CD4-positive, alpha-beta memory T cell (primary cell): Measurements from ENCODE around the gene SHD. TPM values are rescaled to one million over a fixed set of nuclear protein-coding genes. Genes with fewer than 3 reads are reported as not detected.

ENCODE experiments used
- CTCF ChIA-PET: fragments of 350-600 bp; sonication (Branson Sonifier 250); formaldehyde crosslinking; loops from one replicate; lab custom pipeline; 2021; ENCODE audit warnings: inconsistent platforms; ENCODE audit not compliant: partially characterized antibody; lab: Charles Lee
- POLR2A ChIA-PET: fragments of 350-600 bp; sonication (Branson Sonifier 250); formaldehyde crosslinking; loops from one replicate; lab custom pipeline; 2021; ENCODE audit not compliant: partially characterized antibody; lab: Charles Lee
- DNase-seq, 5 donors: peaks; one replicate each; pipeline versions ENCODE4 v3.0.0 to v3.0.0-alpha.2; 2020 to 2022; ENCODE audit warnings: mixed read lengths in 1 of 5
- H3K27ac ChIP-seq: one replicate; pipeline ENCODE4 v1.7.0; 2013; ENCODE audit warnings: low read depth, low read length
- H3K27me3 ChIP-seq: 2 replicates; pipeline ENCODE4 v1.7.0; 2013; ENCODE audit warnings: mild to moderate bottlenecking, low read length, moderate library complexity; ENCODE audit not compliant: insufficient read depth
- H3K36me3 ChIP-seq: 2 replicates; pipeline ENCODE4 v1.7.0; 2013; ENCODE audit warnings: mild to moderate bottlenecking, low read length, moderate library complexity; ENCODE audit not compliant: insufficient read depth
- H3K4me1 ChIP-seq: 2 replicates; pipeline ENCODE4 v1.7.0; 2013; ENCODE audit warnings: mild to moderate bottlenecking, low read length, moderate library complexity; ENCODE audit not compliant: insufficient read depth
- H3K4me3 ChIP-seq, 2 donors: one replicate each; pipeline ENCODE4 v1.7.0; 2013; ENCODE audit warnings: low read length in 2 of 2, mild to moderate bottlenecking in 1 of 2
- H3K9me3 ChIP-seq, 2 donors: one replicate each; pipeline ENCODE4 v1.7.0; 2013; ENCODE audit warnings: low read length in 2 of 2, control low read depth in 1 of 2; ENCODE audit not compliant: control insufficient read depth in 1 of 2
- H3K27ac Mint-ChIP-seq, 7 donors: one replicate each; pipeline ENCODE4 v1.8.0; 2020 to 2021; ENCODE audit warnings: mixed read lengths in 7 of 7, mild to moderate bottlenecking in 6 of 7, inconsistent platforms in 3 of 7, moderate library complexity in 3 of 7
- H3K27me3 Mint-ChIP-seq, 2 donors: one replicate each; pipeline ENCODE4 v1.8.0; 2020 to 2021; ENCODE audit warnings: mixed read lengths in 2 of 2
- H3K36me3 Mint-ChIP-seq, 2 donors: one replicate each; pipeline ENCODE4 v1.8.0; 2020 to 2021; ENCODE audit warnings: mixed read lengths in 2 of 2, inconsistent platforms in 1 of 2, mild to moderate bottlenecking in 1 of 2
- H3K4me1 Mint-ChIP-seq, 4 donors: one replicate each; pipeline ENCODE4 v1.8.0; 2020 to 2021; ENCODE audit warnings: mixed read lengths in 4 of 4, mild to moderate bottlenecking in 1 of 4
- H3K4me3 Mint-ChIP-seq, 8 donors: one replicate each; pipeline ENCODE4 v1.8.0; 2020 to 2021; ENCODE audit warnings: mixed read lengths in 8 of 8, mild to moderate bottlenecking in 7 of 8, moderate library complexity in 6 of 8, inconsistent platforms in 3 of 8
- H3K9me3 Mint-ChIP-seq, 8 donors: one replicate each; pipeline ENCODE4 v1.8.0; 2020 to 2021; ENCODE audit warnings: mixed read lengths in 8 of 8, mild to moderate bottlenecking in 5 of 8, inconsistent platforms in 3 of 8, moderate library complexity in 1 of 8
- intact Hi-C: fragments of 100-400 bp; cut with micrococcal nuclease; formaldehyde crosslinking; loops from one replicate; pipeline ENCODE4 v1.15.1; 2023
- polyA plus RNA-seq, 2 donors: library from polyadenylated mRNA; unstranded; fragments of 300-500 nt; fragmentation: Illumina TruSeq; gene quantifications; one replicate each; pipeline ENCODE4 v1.2.3, GENCODE V29; 2021
- total RNA-seq, 2 experiments: library from RNA; stranded (reverse); gene quantifications; one replicate each; pipeline ENCODE4 v1.2.3, GENCODE V29; 2021

SHD gene
- total and polyA plus RNA-seq, 4 experiments from 2014 or later = 0.58 TPM; not detected in 3

- Mint-ChIP-seq H3K36me3 (peaks cover 26 to 37% of the 10 kb centered on the region in 2 donors), H3K27ac (peak within 1 kb of the TSS; percentile 97 to 100 (median 99)), H3K9me3 (peaks cover 0 to 12% (median 5%) of the 10 kb centered on the region in 8 donors), H3K27me3 (peaks cover 0 to 2% of the 10 kb centered on the region in 2 donors), H3K4me1 (peaks cover 6 to 31% (median 20%) of the 10 kb centered on the region in 4 donors), H3K4me3 (peak within 1 kb of the TSS; percentile 91 to 98 (median 96))
- peak within 1 kb of the TSS; percentile 88 to 89 for H3K4me3 ChIP-seq
- H3K36me3 ChIP-seq = peaks cover 38% of the 10 kb centered on the region
- H3K27ac ChIP-seq = peak within 1 kb of the TSS; percentile 99
- CTCF ChIA-PET = interaction anchor here (0.7 to 1.1 kb wide), 6 partner anchors 20 to 224 kb away, joined by 3 to 6 read pairs (median 3); partner anchors contain the start of gene SH3GL1
- H3K27me3 ChIP-seq = no peaks in the 10 kb centered on the region
- intact Hi-C loops = loop anchor here (1.0 kb wide), 7 partner anchors 65 to 240 kb away; partner anchors contain the start of genes ANKRD24, CHAF1A, MPND and PIAS4
- peaks cover 16% of the 10 kb centered on the region for H3K4me1 ChIP-seq
- POLR2A ChIA-PET = interaction anchor here (0.7 to 3.2 kb wide), 30 partner anchors 10 to 1406 kb away, joined by 3 to 36 read pairs (median 4); partner anchors contain the start of genes CHAF1A, DPP9, EEF2 and HDGFL2
- DNase-seq = peak; percentile 98 to 100 (median 99)
- H3K9me3 ChIP-seq = no peaks in the 10 kb centered on the region
Observed at GRCh38 chr19:4246767-4247593, 32.1 kb upstream of the SHD start, which contains the start of gene YJU2. Gene YJU2 (plus strand): TSS chr19:4247080. CDS start chr19:4247147, 67 bp downstream.

- Mint-ChIP-seq H3K27me3 (no peaks in the 10 kb centered on the region), H3K4me1 (peaks cover 0 to 4% (median 3%) of the 10 kb centered on the region in 4 donors), H3K9me3 (peaks cover 0 to 5% (median 0%) of the 10 kb centered on the region in 8 donors), H3K27ac (peak overlapping the region in 1 of 7 donors; percentile 38), H3K4me3 (no peak overlapping the region), H3K36me3 (peaks cover 46 to 61% of the 10 kb centered on the region in 2 donors)
- H3K36me3 ChIP-seq = peaks cover 46% of the 10 kb centered on the region
- no peak overlapping the region for H3K4me3 ChIP-seq
- no peaks in the 10 kb centered on the region for H3K9me3 ChIP-seq
- intact Hi-C loops = no loop called here
- ChIA-PET CTCF (interaction anchor here (1.4 kb wide), 1 partner anchor 10 kb away, joined by 10 read pairs; no protein-coding TSS in a partner anchor), POLR2A (no interaction called here)
- DNase-seq = no peak
- H3K4me1 ChIP-seq = no peaks in the 10 kb centered on the region
- no peaks in the 10 kb centered on the region for H3K27me3 ChIP-seq
- H3K27ac ChIP-seq = no peak overlapping the region
Observed at GRCh38 chr19:4256563-4256962, 22.5 kb upstream of the SHD start.

- no peaks in the 10 kb centered on the region for H3K9me3 ChIP-seq
- no peaks in the 10 kb centered on the region for H3K27me3 ChIP-seq
- peaks cover 45% of the 10 kb centered on the region for H3K36me3 ChIP-seq
- H3K27ac ChIP-seq = no peak overlapping the region
- peaks cover 46 to 60% of the 10 kb centered on the region in 2 donors for H3K36me3 Mint-ChIP-seq
- no peak overlapping the region for H3K4me3 ChIP-seq
- DNase-seq = no peak
- ChIA-PET POLR2A (no interaction called here), CTCF (interaction anchor here (1.4 kb wide), 1 partner anchor 10 kb away, joined by 10 read pairs; no protein-coding TSS in a partner anchor)
- H3K4me1 Mint-ChIP-seq = peaks cover 0 to 4% (median 3%) of the 10 kb centered on the region in 4 donors
- intact Hi-C loops = no loop called here
- H3K4me1 ChIP-seq = no peaks in the 10 kb centered on the region
- H3K9me3 Mint-ChIP-seq = peaks cover 0 to 5% (median 0%) of the 10 kb centered on the region in 8 donors
- H3K4me3 Mint-ChIP-seq = no peak overlapping the region
- no peaks in the 10 kb centered on the region for H3K27me3 Mint-ChIP-seq
- H3K27ac Mint-ChIP-seq = peak overlapping the region in 1 of 7 donors; percentile 38
Observed at GRCh38 chr19:4257025-4257424, 22.0 kb upstream of the SHD start.

- POLR2A ChIA-PET = no interaction called here
- H3K36me3 ChIP-seq = peaks cover 40% of the 10 kb centered on the region
- H3K4me1 Mint-ChIP-seq = peaks cover 0 to 5% (median 3%) of the 10 kb centered on the region in 4 donors
- intact Hi-C loops = no loop called here
- no peak overlapping the region for H3K4me3 ChIP-seq
- H3K36me3 Mint-ChIP-seq = peaks cover 39 to 56% of the 10 kb centered on the region in 2 donors
- H3K9me3 ChIP-seq = no peaks in the 10 kb centered on the region
- no peak overlapping the region for H3K27ac Mint-ChIP-seq
- H3K27ac ChIP-seq = no peak overlapping the region
- H3K27me3 Mint-ChIP-seq = no peaks in the 10 kb centered on the region
- no peak for DNase-seq
- no peaks in the 10 kb centered on the region for H3K4me1 ChIP-seq
- H3K4me3 Mint-ChIP-seq = no peak overlapping the region
- CTCF ChIA-PET = no interaction called here
- H3K9me3 Mint-ChIP-seq = peaks cover 0 to 3% (median 0%) of the 10 kb centered on the region in 8 donors
- no peaks in the 10 kb centered on the region for H3K27me3 ChIP-seq
Observed at GRCh38 chr19:4258181-4258580, 20.9 kb upstream of the SHD start.

GRCh38 chr19:4260613-4261191 lies 18.4 kb upstream of the SHD start:
- no peak overlapping the region for H3K4me3 Mint-ChIP-seq
- CTCF ChIA-PET = no interaction called here
- H3K4me1 Mint-ChIP-seq = peaks cover 4 to 11% (median 8%) of the 10 kb centered on the region in 4 donors
- Histone ChIP-seq H3K27ac (no peak overlapping the region), H3K4me1 (peaks cover 7% of the 10 kb centered on the region), H3K36me3 (peaks cover 29% of the 10 kb centered on the region), H3K27me3 (no peaks in the 10 kb centered on the region), H3K4me3 (no peak overlapping the region), H3K9me3 (no peaks in the 10 kb centered on the region)
- H3K9me3 Mint-ChIP-seq = peaks cover 0 to 1% (median 0%) of the 10 kb centered on the region in 8 donors
- no peak for DNase-seq
- no peak overlapping the region for H3K27ac Mint-ChIP-seq
- intact Hi-C loops = no loop called here
- peaks cover 28 to 54% of the 10 kb centered on the region in 2 donors for H3K36me3 Mint-ChIP-seq
- H3K27me3 Mint-ChIP-seq = no peaks in the 10 kb centered on the region
- POLR2A ChIA-PET = interaction anchor here (0.9 kb wide), 1 partner anchor 12 kb away, joined by 4 read pairs; no protein-coding TSS in a partner anchor

GRCh38 chr19:4264812-4265211 lies 14.3 kb upstream of the SHD start:
- peak overlapping the region in 5 of 8 donors; percentile 17 to 49 (median 29) for H3K4me3 Mint-ChIP-seq
- no peaks in the 10 kb centered on the region for H3K27me3 ChIP-seq
- no peaks in the 10 kb centered on the region for H3K27me3 Mint-ChIP-seq
- no peaks in the 10 kb centered on the region for H3K9me3 ChIP-seq
- CTCF ChIA-PET = interaction anchor here (0.9 to 5.8 kb wide), 3 partner anchors 88 to 265 kb away, joined by 4 to 61 read pairs (median 4); no protein-coding TSS in a partner anchor
- DNase-seq = peak in 4 of 5 donors; percentile 18 to 36 (median 28)
- H3K27ac Mint-ChIP-seq = peak overlapping the region; percentile 55 to 87 (median 66)
- H3K9me3 Mint-ChIP-seq = peaks cover 0 to 1% (median 0%) of the 10 kb centered on the region in 8 donors
- H3K4me1 ChIP-seq = peaks cover 7% of the 10 kb centered on the region
- H3K36me3 Mint-ChIP-seq = peaks cover 33 to 55% of the 10 kb centered on the region in 2 donors
- peaks cover 38% of the 10 kb centered on the region for H3K36me3 ChIP-seq
- no peak overlapping the region for H3K27ac ChIP-seq
- intact Hi-C loops = no loop called here
- no peak overlapping the region for H3K4me3 ChIP-seq
- POLR2A ChIA-PET = interaction anchor here (1.1 kb wide), 1 partner anchor 18 kb away, joined by 4 read pairs; the partner anchor contains the start of gene YJU2
- H3K4me1 Mint-ChIP-seq = peaks cover 12 to 23% (median 15%) of the 10 kb centered on the region in 4 donors
